Keratinocyte (primary cell): Measurements from ENCODE around the gene TTC38. TPM values are rescaled to one million over a fixed set of nuclear protein-coding genes. Genes with fewer than 3 reads are reported as not detected.
A peak's percentile ranks its signal among the peaks of the same experiment; 100 is the strongest.

Source experiments
- DNase-seq: peaks from one replicate; pipeline ENCODE4 v3.0.0-alpha.2; 2011; ENCODE audit warnings: low read depth, missing footprints, low spot score
- FAIRE-seq: peaks from 2 replicates; lab custom pipeline; 2011; peaks lifted over from hg19 to GRCh38; lab: Jason Lieb, UNC
- H2AFZ ChIP-seq: 2 replicates; pipeline ENCODE4 v1.6.0; 2012; ENCODE audit warnings: low read length, control low read depth, inconsistent platforms; ENCODE audit not compliant: control insufficient read depth
- H3K27ac ChIP-seq: 2 replicates; pipeline ENCODE4 v1.5.1; 2011; ENCODE audit warnings: low read length; ENCODE audit not compliant: control insufficient read depth, insufficient read depth
- H3K27me3 ChIP-seq: 3 replicates; pipeline ENCODE4 v1.6.0; 2011; ENCODE audit warnings: low read length; ENCODE audit not compliant: control insufficient read depth, insufficient read depth; ENCODE audit errors: extremely low read depth
- H3K36me3 ChIP-seq, 2 experiments: 2 replicates in 1 of 2; 3 replicates in 1 of 2; pipeline ENCODE4 v1.5.1; 2011; ENCODE audit warnings: low read length in 2 of 2, mild to moderate bottlenecking in 1 of 2; ENCODE audit not compliant: control insufficient read depth in 2 of 2, insufficient read depth in 2 of 2; ENCODE audit errors: extremely low read depth in 1 of 2
- H3K4me1 ChIP-seq: 3 replicates; pipeline ENCODE4 v1.5.1; 2011; ENCODE audit warnings: low read length; ENCODE audit not compliant: control insufficient read depth, insufficient read depth; ENCODE audit errors: extremely low read depth
- H3K4me2 ChIP-seq: 3 replicates; pipeline ENCODE4 v1.6.0; 2011; ENCODE audit warnings: low read depth, low read length; ENCODE audit not compliant: control insufficient read depth, insufficient read depth; ENCODE audit errors: extremely low read depth
- H3K4me3 ChIP-seq, 3 experiments: fragments of 200-600 bp in 1 of 3; sonication (generic) in 1 of 3; 2 replicates in 2 of 3; 3 replicates in 1 of 3; pipeline ENCODE4 v1.5.1; 2011 to 2016; ENCODE audit warnings: low read length in 3 of 3, mild to moderate bottlenecking in 3 of 3, control low read depth in 2 of 3, inconsistent platforms in 1 of 3, low read depth in 1 of 3, mixed read lengths in 1 of 3, mixed run types in 1 of 3, moderate library complexity in 1 of 3; ENCODE audit not compliant: control insufficient read depth in 2 of 3, insufficient read depth in 2 of 3; ENCODE audit errors: extremely low read depth in 1 of 3
- H3K79me2 ChIP-seq: 2 replicates; pipeline ENCODE4 v1.6.0; 2012; ENCODE audit warnings: low read length; ENCODE audit not compliant: control insufficient read depth, insufficient read depth
- H3K9ac ChIP-seq: 3 replicates; pipeline ENCODE4 v1.6.0; 2011; ENCODE audit warnings: low read length; ENCODE audit not compliant: control insufficient read depth, insufficient read depth; ENCODE audit errors: extremely low read depth
- H3K9me1 ChIP-seq: 3 replicates; pipeline ENCODE4 v1.6.0; 2011; ENCODE audit warnings: low read length; ENCODE audit not compliant: control insufficient read depth, insufficient read depth; ENCODE audit errors: extremely low read depth
- H3K9me3 ChIP-seq: 2 replicates; pipeline ENCODE4 v1.5.1; 2012; ENCODE audit warnings: low read depth, low read length; ENCODE audit not compliant: control insufficient read depth
- H4K20me1 ChIP-seq: 3 replicates; pipeline ENCODE4 v1.6.0; 2011; ENCODE audit warnings: low read length; ENCODE audit not compliant: control insufficient read depth, insufficient read depth; ENCODE audit errors: extremely low read depth
- CTCF ChIP-seq, 3 experiments: IDR thresholded peaks in 1 of 3; conservative IDR thresholded peaks in 1 of 3; optimal IDR thresholded peaks in 1 of 3; 2 replicates in 2 of 3; 3 replicates in 1 of 3; pipeline versions ENCODE3 to v1.5.1; 2011; ENCODE audit warnings: low read length in 3 of 3, mild to moderate bottlenecking in 3 of 3, moderate library complexity in 2 of 3, control low read depth in 1 of 3, inconsistent platforms in 1 of 3; ENCODE audit not compliant: insufficient read depth in 2 of 3; ENCODE audit errors: extremely low read depth in 1 of 3
- EZH2 ChIP-seq: IDR thresholded peaks from one replicate; pipeline ENCODE4 v1.6.1; 2012; ENCODE audit warnings: inconsistent platforms, mild to moderate bottlenecking, low read length, moderate library complexity
- dilution Hi-C: fragments of 300-500 bp; cut with MboI; formaldehyde crosslinking; loops from one replicate; pipeline ENCODE4 v1.7.0; 2020; ENCODE audit warnings: low sequenced_read_pairs; ENCODE audit not compliant: extremely low pct_ligation_motif_present
- polyA plus RNA-seq, 5 experiments: library from polyadenylated mRNA; depleted of rRNA in 3 of 5; stranded (reverse) in 3 of 5; stranded (forward) in 1 of 5; unstranded in 1 of 5; fragments of >200 nt; gene quantifications; 1 replicate in 1 of 5; 2 replicates in 3 of 5; 3 replicates in 1 of 5; pipeline versions ENCODE4 v1.2.1 to v1.2.3, GENCODE V29; 2011 to 2012; ENCODE audit warnings: missing spikeins in 2 of 5, low read depth in 1 of 5, low replicate concordance in 1 of 5

The TTC38 gene
- polyA plus RNA-seq, 1 donor (not counting 4 experiments of a cell fraction or from before 2014, with no cell fraction given): 11.4 TPM

DNA sequence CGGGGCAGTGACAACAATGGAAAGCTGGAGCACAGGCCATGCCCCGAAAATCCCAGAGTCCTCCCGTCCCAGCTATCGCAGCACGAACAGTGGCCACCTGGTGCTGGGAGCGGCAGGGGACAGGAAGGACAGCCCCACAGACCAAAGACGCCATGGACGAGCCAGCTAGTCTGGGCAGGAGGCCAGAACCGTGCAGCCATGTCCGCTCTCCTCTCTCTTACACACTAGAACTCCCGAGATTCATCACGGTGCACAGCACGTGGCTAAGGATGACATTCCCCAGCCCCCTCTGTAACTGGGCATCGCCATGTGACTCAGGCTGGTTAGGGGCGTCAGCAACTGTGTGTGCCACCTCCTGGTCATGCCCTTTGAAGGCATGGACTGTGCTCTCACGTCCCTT, 22.3 kb upstream of the TTC38 start:
- H3K27me3 ChIP-seq: no peaks in the 10 kb centered on the region
- H3K9me1 ChIP-seq: no peaks in the 10 kb centered on the region
- no peaks in the 10 kb centered on the region for H4K20me1 ChIP-seq
- H3K4me2 ChIP-seq: no peak overlapping the region
- no peak for TF ChIP-seq EZH2
- peak in 1 of 3 experiments; percentile 3 for TF ChIP-seq CTCF (optimal IDR thresholded peaks at IDR 0.05 in 1 of 3, IDR thresholded peaks at IDR 0.05 in 1 of 3, conservative IDR thresholded peaks at IDR 0.05 in 1 of 3; ENCODE audit: extremely low read depth in 1 of 3, insufficient read depth in 2 of 3, low read length in 3 of 3)
- H3K27ac ChIP-seq: no peak overlapping the region
- dilution Hi-C loops: no loop called here
- no peak overlapping the region for H3K9ac ChIP-seq
- H3K4me3 ChIP-seq: no peak overlapping the region
- no peaks in the 10 kb centered on the region for H3K9me3 ChIP-seq
- DNase-seq (no peak), FAIRE-seq (no peak)
- H3K79me2 ChIP-seq: no peaks in the 10 kb centered on the region
- peaks cover 0 to 4% of the 10 kb centered on the region in 2 experiments for H3K36me3 ChIP-seq
- no peak overlapping the region for H2AFZ ChIP-seq
- peaks cover 3% of the 10 kb centered on the region for H3K4me1 ChIP-seq

DNA sequence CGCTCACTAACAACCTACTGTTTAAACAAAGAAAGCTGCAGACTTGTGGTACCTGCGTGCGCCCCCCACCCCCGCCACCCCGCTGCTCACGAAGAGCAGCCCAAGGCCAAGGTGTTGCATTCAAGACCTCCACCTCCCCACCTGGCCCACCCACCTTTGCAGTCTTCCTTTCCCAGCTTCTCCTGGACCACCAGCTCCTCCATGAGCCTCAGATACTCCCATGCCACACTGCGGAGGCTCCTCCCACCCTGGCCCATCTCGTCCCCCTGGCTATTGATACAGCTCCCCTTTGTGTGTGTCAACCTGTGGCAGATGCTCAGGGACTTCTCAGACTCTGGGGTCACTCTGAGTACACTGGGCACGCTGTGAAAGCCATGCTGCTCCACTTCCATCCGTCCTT, 21.6 kb upstream of the TTC38 start:
- Histone ChIP-seq H3K4me2 (no peak overlapping the region), H3K27ac (no peak overlapping the region), H3K36me3 (peaks cover 0 to 4% of the 10 kb centered on the region in 2 experiments), H3K9me1 (no peaks in the 10 kb centered on the region), H2AFZ (no peak overlapping the region), H3K9me3 (no peaks in the 10 kb centered on the region), H3K9ac (no peak overlapping the region), H4K20me1 (no peaks in the 10 kb centered on the region), H3K4me1 (peaks cover 9% of the 10 kb centered on the region), H3K27me3 (no peaks in the 10 kb centered on the region), H3K79me2 (no peaks in the 10 kb centered on the region), H3K4me3 (no peak overlapping the region)
- no peak for TF ChIP-seq CTCF (optimal IDR thresholded peaks at IDR 0.05 in 1 of 3, IDR thresholded peaks at IDR 0.05 in 1 of 3, conservative IDR thresholded peaks at IDR 0.05 in 1 of 3; ENCODE audit: extremely low read depth in 1 of 3, insufficient read depth in 2 of 3, low read length in 3 of 3)
- no peak for TF ChIP-seq EZH2
- FAIRE-seq (no peak), DNase-seq (no peak)
- dilution Hi-C loops: no loop called here
